Stimulated activated CD4-positive, alpha-beta T cell treated with anti-CD3 and anti-CD28 coated beads, Interleukin-15, amount 100 ng/mL, for 24 hours (primary cell): ENCODE measurements around the gene CENPS.
A peak's percentile ranks its signal among the peaks of the same experiment; 100 is the strongest.
"Not testable (repeated sequence)": the region's sequence is repeated elsewhere in the genome, so short reads cannot be mapped to it uniquely, and the experiment has no call there.

ENCODE experiments used
- DNase-seq: peaks from one replicate; pipeline ENCODE4 v3.0.0-alpha.2; 2020

CENPS gene

GRCh38 chr1:10421637-10422036 is 8.6 kb upstream of the CENPS start:
- DNase-seq, result no peak

GRCh38 chr1:10424034-10424433 is 6.2 kb upstream of the CENPS start:
- no peak for DNase-seq

- no peak for DNase-seq
These were observed 5.6 kb upstream of the CENPS start for GRCh38 chr1:10424651-10425050.

- DNase-seq, result not testable (repeated sequence)
These were observed 4.3 kb upstream of the CENPS start for GRCh38 chr1:10425826-10426534.

- DNase-seq, result not testable (repeated sequence)
These were observed 3.7 kb upstream of the CENPS start for GRCh38 chr1:10426535-10426848.

- no peak for DNase-seq
These were observed 1.2 kb upstream of the CENPS start for GRCh38 chr1:10428984-10429383.

- peak; percentile 28 for DNase-seq
These were observed 391 bp upstream of the CENPS start for GRCh38 chr1:10429868-10430215.

- peak; percentile 32 for DNase-seq
These were observed 967 bp downstream of the CENPS start for GRCh38 chr1:10431070-10431730.

- DNase-seq, result no peak
These were observed 2.9 kb downstream of the CENPS start for GRCh38 chr1:10432910-10433700.

- DNase-seq, result no peak
These were observed 3.6 kb downstream of the CENPS start for GRCh38 chr1:10433790-10434189.

- DNase-seq, result no peak
These were observed 4.4 kb downstream of the CENPS start for GRCh38 chr1:10434590-10434989.

- no peak for DNase-seq
These were observed 6.8 kb downstream of the CENPS start for GRCh38 chr1:10437052-10437451.

GRCh38 chr1:10438677-10439163 is 8.5 kb downstream of the CENPS start:
- no peak for DNase-seq

GRCh38 chr1:10440305-10440704 is 10.1 kb downstream of the CENPS start:
- no peak for DNase-seq

- no peak for DNase-seq
These were observed 10.6 kb downstream of the CENPS start for GRCh38 chr1:10440794-10441193.

- no peak for DNase-seq
These were observed 14.0 kb downstream of the CENPS start for GRCh38 chr1:10444248-10444647.

- DNase-seq, result no peak
These were observed 14.7 kb downstream of the CENPS start for GRCh38 chr1:10444795-10445397.

GRCh38 chr1:10446790-10447422 is 16.7 kb downstream of the CENPS start:
- DNase-seq, result no peak

GRCh38 chr1:10449751-10450150 is 19.5 kb downstream of the CENPS start, which contains the start of gene CORT:
Gene CORT, plus strand, starts transcription at chr1:10450031. Its CDS starts 193 bp downstream, at chr1:10450224.
- DNase-seq, result no peak

- DNase-seq, result no peak
These were observed 20.1 kb downstream of the CENPS start for GRCh38 chr1:10450156-10450814.

- DNase-seq, result no peak
These were observed 20.6 kb downstream of the CENPS start for GRCh38 chr1:10450836-10451235.

GRCh38 chr1:10451287-10451686 is 21.1 kb downstream of the CENPS start:
- DNase-seq, result no peak
